Esophagus squamous epithelium (tissue), 5 donors: ENCODE data around the gene SF3A2. TPM values are rescaled to one million over a fixed set of nuclear protein-coding genes. Genes with fewer than 3 reads are reported as not detected.

Experiments
- DNase-seq: peaks from one replicate; lab custom pipeline; 2025; lab: John Stamatoyannopoulos, UW
- H3K27ac ChIP-seq, 4 donors: fragments of 200-600 bp; sonication (generic); one replicate each; pipeline ENCODE4 v1.5.1; 2016 to 2019; ENCODE audit warnings: mild to moderate bottlenecking in 1 of 4
- H3K27me3 ChIP-seq, 4 donors: fragments of 200-600 bp; sonication (generic); 1 replicate in 3 of 4; 2 replicates in 1 of 4; pipeline versions ENCODE4 v1.5.1 to v1.6.0; 2017 to 2021; ENCODE audit warnings: antibody characterized with exemption in 1 of 4
- H3K36me3 ChIP-seq, 3 donors: fragments of 200-600 bp; sonication (generic); one replicate each; pipeline ENCODE4 v1.5.1; 2016 to 2019
- H3K4me1 ChIP-seq, 3 donors: fragments of 200-600 bp; sonication (generic); one replicate each; pipeline ENCODE4 v1.5.1; 2017 to 2019
- H3K4me3 ChIP-seq, 4 donors: fragments of 200-600 bp; sonication (generic); 1 replicate in 3 of 4; 2 replicates in 1 of 4; pipeline ENCODE4 v1.5.1; 2016 to 2019; ENCODE audit warnings: mild to moderate bottlenecking in 2 of 4, moderate library complexity in 1 of 4
- H3K9me3 ChIP-seq, 3 donors: fragments of 200-600 bp; sonication (generic); one replicate each; pipeline ENCODE4 v1.5.1; 2016 to 2019
- POLR2A ChIP-seq, 4 donors: fragments of 450-650 bp; IDR thresholded peaks; one replicate each; pipeline ENCODE4 v1.6.1; 2017; ENCODE audit warnings: antibody characterized with exemption in 4 of 4, mild to moderate bottlenecking in 4 of 4, moderate library complexity in 3 of 4
- WGBS, 2 donors: methylation state at CpG; one replicate each; pipeline ENCODE4 v1.1.5; 2018; 5-methylcytosine and 5-hydroxymethylcytosine counted together
- intact Hi-C: fragments of 100-400 bp; cut with DNase I; formaldehyde crosslinking; loops from one replicate; pipeline ENCODE4 v1.15.0; 2022
- total RNA-seq, 4 donors: library from RNA; depleted of rRNA; stranded (reverse); fragments of >200 nt; gene quantifications; one replicate each; pipeline ENCODE4 v1.1.0, GENCODE V29; 2016
- TF ChIP-seq, protein P1 (sequence below), 6 experiments: fragments of 450-650 bp in 4 of 6; fragments of 200-600 bp in 2 of 6; sonication (generic) in 2 of 6; IDR thresholded peaks; one replicate each; pipeline ENCODE4 v1.5.1; 2016 to 2019; ENCODE audit warnings: antibody characterized with exemption in 6 of 6, mild to moderate bottlenecking in 4 of 6, moderate library complexity in 4 of 6
- donor health status: DM: yes; HTN: yes; CAD: no.

SF3A2 gene
- total RNA-seq, 4 donors from 2014 or later: 19.3 to 39.7 (median 31.3) TPM

DNA sequence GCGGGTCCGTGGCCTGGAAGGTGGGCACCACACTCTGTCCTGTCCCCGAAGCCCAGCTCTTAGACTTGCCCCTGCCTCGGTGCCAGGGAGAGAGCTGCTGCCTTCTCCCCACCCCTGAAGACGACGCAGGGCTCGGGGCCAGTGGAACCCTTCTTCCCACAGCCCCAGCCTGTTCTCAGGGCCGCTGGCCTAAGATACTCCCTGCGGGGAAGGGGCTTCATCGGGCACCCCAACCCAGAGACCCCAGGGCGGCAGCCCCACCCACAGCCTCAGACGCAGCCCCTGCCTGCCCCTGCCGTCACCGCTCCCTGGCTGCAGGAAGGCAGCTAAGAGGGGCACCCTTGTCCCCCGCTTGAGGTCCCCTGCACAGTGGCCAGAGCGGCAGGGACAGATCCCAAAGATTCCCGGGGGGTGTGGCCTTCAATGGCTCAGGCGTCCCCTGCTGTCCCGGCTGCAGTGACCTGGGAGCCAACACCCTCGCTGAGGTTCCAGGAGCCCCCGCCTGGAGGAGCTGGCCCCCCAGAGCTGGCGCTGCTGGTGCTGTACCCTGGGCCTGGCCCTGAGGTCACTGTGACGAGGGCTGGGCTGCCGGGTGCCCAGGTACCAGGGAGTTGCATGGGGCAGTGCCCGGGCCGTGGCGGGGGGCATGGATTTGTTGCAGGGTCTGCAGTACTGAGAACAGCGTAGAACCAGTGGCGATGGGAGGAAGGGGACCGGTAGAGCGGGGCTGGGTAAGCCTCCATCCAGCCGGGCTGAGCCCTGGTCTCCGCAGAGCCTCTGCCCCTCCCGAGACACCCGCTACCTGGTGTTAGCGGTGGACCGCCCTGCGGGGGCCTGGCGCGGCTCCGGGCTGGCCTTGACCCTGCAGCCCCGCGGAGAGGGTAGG is 13.5 kb downstream of the SF3A2 start:
- intact Hi-C loops: no loop called here
- no peak for TF ChIP-seq POLR2A (IDR thresholded peaks at IDR 0.05)
- TF ChIP-seq, protein P1, sequence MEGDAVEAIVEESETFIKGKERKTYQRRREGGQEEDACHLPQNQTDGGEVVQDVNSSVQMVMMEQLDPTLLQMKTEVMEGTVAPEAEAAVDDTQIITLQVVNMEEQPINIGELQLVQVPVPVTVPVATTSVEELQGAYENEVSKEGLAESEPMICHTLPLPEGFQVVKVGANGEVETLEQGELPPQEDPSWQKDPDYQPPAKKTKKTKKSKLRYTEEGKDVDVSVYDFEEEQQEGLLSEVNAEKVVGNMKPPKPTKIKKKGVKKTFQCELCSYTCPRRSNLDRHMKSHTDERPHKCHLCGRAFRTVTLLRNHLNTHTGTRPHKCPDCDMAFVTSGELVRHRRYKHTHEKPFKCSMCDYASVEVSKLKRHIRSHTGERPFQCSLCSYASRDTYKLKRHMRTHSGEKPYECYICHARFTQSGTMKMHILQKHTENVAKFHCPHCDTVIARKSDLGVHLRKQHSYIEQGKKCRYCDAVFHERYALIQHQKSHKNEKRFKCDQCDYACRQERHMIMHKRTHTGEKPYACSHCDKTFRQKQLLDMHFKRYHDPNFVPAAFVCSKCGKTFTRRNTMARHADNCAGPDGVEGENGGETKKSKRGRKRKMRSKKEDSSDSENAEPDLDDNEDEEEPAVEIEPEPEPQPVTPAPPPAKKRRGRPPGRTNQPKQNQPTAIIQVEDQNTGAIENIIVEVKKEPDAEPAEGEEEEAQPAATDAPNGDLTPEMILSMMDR (IDR thresholded peaks at IDR 0.05): no peak
- peaks cover 27 to 60% (median 43%) of the 10 kb centered on the region in 3 donors for H3K4me1 ChIP-seq
- H3K27ac ChIP-seq: no peak overlapping the region
- H3K27me3 ChIP-seq: peaks cover 23 to 65% (median 29%) of the 10 kb centered on the region in 4 donors
- no peaks in the 10 kb centered on the region for H3K9me3 ChIP-seq
- H3K36me3 ChIP-seq: peaks cover 24 to 44% (median 39%) of the 10 kb centered on the region in 3 donors
- peak overlapping the region in 1 of 4 donors; percentile 51 for H3K4me3 ChIP-seq
- 13 to 62% methylated on average over 4 to 16 of the region's 43 CpGs for WGBS, 2 donors
- DNase-seq: no peak

DNA sequence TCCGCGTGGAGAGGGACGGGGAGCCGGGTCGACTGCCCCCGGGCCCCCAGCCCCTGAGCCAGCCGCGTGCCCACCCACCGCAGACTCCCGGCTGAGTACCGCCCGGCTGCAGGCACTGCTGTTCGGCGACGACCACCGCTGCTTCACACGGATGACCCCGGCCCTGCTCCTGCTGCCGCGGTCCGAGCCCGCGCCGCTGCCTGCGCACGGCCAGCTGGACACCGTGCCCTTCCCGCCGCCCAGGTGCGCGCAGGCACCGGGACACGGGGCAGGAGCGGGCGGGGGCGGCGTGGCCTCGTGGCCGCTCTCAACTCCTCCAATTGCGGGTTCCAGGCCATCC is 14.1 kb downstream of the SF3A2 start:
- intact Hi-C loops: no loop called here
- peak overlapping the region in 2 of 4 donors; percentile 26 to 51 for H3K4me3 ChIP-seq
- H3K36me3 ChIP-seq: peaks cover 17 to 38% (median 32%) of the 10 kb centered on the region in 3 donors
- H3K27me3 ChIP-seq: peaks cover 23 to 65% (median 29%) of the 10 kb centered on the region in 4 donors
- DNase-seq: no peak
- WGBS, 2 donors: no CpG with 5 or more reads among the region's 40 CpGs
- H3K4me1 ChIP-seq: peaks cover 27 to 60% (median 43%) of the 10 kb centered on the region in 3 donors
- TF ChIP-seq, protein P1 (IDR thresholded peaks at IDR 0.05): no peak
- H3K27ac ChIP-seq: no peak overlapping the region
- no peaks in the 10 kb centered on the region for H3K9me3 ChIP-seq

DNA sequence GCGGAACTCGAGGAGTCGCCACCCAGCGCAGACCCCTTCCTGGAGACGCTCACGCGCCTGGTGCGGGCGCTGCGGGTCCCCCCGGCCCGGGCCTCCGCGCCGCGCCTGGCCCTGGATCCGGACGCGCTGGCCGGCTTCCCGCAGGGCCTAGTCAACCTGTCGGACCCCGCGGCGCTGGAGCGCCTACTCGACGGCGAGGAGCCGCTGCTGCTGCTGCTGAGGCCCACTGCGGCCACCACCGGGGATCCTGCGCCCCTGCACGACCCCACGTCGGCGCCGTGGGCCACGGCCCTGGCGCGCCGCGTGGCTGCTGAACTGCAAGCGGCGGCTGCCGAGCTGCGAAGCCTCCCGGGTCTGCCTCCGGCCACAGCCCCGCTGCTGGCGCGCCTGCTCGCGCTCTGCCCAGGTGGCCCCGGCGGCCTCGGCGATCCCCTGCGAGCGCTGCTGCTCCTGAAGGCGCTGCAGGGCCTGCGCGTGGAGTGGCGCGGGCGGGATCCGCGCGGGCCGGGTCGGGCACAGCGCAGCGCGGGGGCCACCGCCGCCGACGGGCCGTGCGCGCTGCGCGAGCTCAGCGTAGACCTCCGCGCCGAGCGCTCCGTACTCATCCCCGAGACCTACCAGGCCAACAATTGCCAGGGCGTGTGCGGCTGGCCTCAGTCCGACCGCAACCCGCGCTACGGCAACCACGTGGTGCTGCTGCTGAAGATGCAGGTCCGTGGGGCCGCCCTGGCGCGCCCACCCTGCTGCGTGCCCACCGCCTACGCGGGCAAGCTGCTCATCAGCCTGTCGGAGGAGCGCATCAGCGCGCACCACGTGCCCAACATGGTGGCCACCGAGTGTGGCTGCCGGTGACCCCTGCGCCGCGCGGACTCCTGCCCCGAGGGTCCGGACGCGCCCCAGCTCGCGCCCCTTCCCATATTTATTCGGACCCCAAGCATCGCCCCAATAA is 14.8 kb downstream of the SF3A2 start:
- Histone ChIP-seq H3K4me3 (peak overlapping the region in 2 of 4 donors; percentile 26 to 51), H3K27me3 (peaks cover 23 to 65% (median 29%) of the 10 kb centered on the region in 4 donors), H3K27ac (no peak overlapping the region), H3K9me3 (no peaks in the 10 kb centered on the region), H3K36me3 (peaks cover 11 to 31% (median 26%) of the 10 kb centered on the region in 3 donors), H3K4me1 (peaks cover 27 to 60% (median 43%) of the 10 kb centered on the region in 3 donors)
- WGBS, 2 donors: no CpG with 5 or more reads among the region's 125 CpGs
- intact Hi-C loops: no loop called here
- TF ChIP-seq, protein P1 (IDR thresholded peaks at IDR 0.05): no peak
- no peak for TF ChIP-seq POLR2A (IDR thresholded peaks at IDR 0.05)
- DNase-seq: no peak

DNA sequence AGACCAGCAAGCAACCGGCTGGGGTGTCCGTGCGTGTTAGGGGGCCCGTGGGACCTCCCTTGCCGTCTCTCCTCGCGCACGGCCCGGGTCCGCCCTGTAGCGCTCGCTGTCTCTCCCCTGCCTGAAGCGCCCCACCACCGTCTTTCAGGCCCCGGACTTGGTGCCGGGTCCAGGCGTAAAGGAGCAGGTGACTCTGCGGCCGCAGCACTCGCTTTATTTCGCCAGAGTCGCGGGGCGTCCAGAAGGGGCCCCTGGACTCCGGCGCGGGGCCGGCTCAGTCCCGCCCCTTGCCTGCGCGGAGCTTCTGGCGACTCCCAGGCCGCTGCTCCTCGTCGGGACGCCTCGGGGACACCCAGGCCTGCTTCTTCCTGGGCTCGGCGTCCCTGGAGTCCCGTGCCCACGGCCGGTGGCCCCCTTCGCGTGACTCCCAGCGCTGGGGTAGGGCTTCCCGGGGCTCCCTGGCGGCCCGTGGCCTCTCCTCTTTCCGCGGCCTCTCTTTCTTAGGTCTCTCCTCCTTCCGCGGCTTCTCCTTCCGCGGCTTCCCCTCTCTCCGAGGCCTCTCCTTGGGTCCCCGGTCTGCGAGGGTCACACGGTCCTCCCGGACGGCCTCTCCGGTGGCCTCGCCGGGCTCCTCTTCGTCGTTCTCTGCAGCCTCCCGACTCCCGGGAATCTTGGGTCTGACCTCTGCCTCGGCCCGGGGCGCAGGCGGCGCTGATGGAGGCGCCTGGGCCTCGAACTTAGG is 15.6 kb downstream of the SF3A2 start:
- 4 to 9% methylated on average over 15 to 23 of the region's 74 CpGs for whole genome bisulfite sequencing, 2 donors
- no peak for DNase-seq
- intact Hi-C loops: no loop called here
- Histone ChIP-seq H3K4me3 (peak overlapping the region in 2 of 4 donors; percentile 26 to 51), H3K4me1 (peaks cover 27 to 53% (median 39%) of the 10 kb centered on the region in 3 donors), H3K9me3 (no peaks in the 10 kb centered on the region), H3K27me3 (peaks cover 23 to 65% (median 29%) of the 10 kb centered on the region in 4 donors), H3K36me3 (peaks cover 2 to 23% (median 18%) of the 10 kb centered on the region in 3 donors), H3K27ac (no peak overlapping the region)
- TF ChIP-seq, protein P1 (IDR thresholded peaks at IDR 0.05): no peak
- TF ChIP-seq POLR2A (IDR thresholded peaks at IDR 0.05): no peak
